CD4-positive, alpha-beta T cell treated with Interleukin-6 for 4 hours (primary cell): ENCODE results near the gene CCDC12.

Source experiments
- DNase-seq: peaks from one replicate; pipeline ENCODE4 v3.0.0-alpha.2; 2020; ENCODE audit warnings: mixed read lengths

The CCDC12 gene

DNA sequence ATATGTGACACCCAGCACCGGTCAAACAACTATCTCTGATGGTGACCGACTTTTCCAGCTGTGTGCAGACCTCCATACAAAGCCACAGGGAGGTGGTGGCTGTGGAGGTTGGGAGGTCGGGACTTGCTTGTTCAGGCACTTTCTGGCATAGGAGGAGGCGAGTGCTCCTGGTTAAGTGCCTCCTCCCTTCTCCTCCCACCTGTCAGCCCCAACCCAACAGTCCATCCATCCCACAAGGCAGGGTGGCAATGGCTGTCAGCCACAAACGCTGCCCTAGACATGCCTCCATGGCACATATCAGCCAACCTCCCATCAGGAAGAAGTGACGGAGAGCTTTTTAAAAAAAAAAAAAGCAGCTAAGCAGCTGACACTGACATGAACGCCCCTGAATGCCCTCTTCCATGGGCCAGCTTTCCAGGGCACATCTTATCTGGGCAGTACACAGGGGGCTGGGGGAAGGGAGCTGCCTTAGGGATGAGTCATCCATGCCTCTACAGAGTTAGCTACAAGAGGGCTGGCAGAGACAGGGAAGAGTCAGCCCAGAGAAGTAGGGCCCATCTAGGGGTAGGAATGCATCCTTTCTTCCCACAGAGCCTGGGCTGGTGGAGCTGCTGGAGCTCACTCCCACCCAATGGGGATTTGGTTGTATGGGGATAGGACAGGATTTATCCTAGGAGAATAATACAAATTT is 41.2 kb downstream of the CCDC12 start:
- DNase-seq = peak; percentile 22

DNA sequence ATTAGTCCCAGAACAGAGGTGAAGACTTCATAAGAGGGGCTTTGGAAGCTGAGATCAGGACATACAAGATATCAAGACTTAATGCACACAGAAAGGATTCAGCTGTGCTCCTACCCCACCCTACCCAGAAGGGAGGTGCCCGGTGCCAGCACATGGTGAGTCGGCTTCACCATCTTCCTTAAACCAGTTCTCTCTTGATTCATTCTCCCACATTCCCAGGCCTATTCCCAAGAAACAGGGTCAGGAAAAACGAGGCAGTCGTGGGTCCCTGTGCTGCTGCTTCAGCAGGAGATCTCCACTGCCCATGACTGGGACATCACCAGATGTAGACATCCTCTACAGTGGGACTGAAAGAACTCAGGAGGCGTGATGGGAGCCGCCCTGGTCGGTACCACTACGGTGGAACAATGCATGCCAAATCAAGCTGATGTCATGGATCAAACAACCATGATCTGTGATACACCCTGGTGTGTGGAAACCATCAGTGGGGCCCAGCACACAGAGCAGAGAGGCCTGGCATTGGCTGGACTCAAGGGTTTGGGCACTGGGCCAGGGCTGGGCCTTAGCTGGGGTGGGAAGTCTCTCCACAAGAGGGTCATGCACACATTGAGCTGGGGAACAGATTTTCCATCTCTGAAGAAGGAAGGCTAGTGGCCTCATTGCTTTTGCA is 41.9 kb downstream of the CCDC12 start:
- DNase-seq = no peak

DNA sequence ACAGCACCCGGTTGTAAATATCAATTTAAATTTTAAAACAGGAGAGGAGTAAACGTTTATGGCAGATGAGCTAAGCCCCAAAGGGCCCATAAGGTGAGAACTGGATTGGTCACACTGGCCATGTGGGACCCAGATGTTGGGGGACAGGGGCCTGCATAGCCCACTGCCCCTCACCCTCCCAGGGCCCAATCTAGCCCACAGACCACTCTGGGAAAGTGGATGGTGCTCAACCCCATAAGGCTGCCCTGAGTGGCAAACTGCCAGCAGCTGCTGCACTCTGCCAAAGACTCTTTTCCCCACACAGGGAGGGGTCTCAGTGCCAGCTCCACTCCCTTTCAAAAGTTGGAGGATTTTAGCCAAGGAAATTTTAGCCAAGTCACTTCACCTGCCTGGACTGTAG is 42.5 kb downstream of the CCDC12 start:
- DNase-seq = no peak

DNA sequence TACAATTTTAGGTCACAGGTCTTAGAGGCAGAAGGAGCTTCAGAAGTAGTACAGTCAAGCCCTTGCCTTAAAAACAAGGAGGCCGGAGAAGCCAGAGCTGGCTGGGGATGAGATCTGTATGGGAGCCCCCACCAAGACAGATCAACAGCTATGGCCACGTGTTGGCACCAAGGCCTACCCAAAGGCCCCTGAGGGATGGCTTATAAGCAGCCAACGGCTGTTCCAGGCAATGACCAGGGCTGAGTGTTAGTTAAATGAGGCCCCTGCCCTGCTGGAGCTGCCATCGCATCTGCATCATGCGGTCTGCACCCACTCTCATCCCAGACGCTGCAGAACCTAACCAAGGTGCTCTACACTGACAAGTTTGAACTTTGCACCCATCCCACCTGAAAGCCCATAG is 43.3 kb downstream of the CCDC12 start:
- DNase-seq = no peak

DNA sequence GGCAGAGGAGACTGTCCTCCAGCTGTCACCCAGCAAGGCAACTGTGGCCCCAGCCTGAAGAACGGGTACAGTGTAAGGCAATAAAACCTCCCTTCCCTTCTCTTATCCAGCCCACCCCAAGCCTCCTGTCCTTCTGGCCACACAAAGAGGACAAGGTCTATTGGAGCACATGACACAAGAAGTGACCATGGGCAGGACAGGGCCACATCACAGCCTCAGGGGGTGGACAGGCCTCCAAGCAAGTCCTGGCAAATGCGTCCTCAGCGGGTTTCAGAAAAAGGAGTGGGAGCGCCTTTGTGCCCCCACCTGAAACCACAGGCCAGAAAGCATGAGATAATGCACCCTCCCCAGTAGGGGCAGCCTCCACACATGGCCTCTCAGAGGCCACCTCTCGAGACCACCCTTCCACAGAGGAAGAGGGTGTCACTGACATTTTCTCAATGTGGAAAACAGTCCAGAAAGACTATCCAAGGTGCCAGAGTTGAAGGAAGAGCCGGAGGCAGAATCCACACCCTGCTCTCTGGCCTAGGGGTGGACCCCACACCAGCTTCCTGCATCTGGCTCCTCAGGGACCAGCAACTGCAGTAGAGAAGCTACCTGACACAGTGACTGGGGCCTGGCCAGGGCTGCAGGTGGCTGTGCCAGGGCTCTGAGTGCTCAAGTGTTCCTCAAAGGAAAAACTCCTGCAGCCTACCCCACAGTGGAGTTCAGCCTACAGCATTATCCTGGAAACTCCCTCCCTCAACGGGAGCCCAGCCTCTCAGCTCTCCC is 43.9 kb downstream of the CCDC12 start:
- DNase-seq = no peak

DNA sequence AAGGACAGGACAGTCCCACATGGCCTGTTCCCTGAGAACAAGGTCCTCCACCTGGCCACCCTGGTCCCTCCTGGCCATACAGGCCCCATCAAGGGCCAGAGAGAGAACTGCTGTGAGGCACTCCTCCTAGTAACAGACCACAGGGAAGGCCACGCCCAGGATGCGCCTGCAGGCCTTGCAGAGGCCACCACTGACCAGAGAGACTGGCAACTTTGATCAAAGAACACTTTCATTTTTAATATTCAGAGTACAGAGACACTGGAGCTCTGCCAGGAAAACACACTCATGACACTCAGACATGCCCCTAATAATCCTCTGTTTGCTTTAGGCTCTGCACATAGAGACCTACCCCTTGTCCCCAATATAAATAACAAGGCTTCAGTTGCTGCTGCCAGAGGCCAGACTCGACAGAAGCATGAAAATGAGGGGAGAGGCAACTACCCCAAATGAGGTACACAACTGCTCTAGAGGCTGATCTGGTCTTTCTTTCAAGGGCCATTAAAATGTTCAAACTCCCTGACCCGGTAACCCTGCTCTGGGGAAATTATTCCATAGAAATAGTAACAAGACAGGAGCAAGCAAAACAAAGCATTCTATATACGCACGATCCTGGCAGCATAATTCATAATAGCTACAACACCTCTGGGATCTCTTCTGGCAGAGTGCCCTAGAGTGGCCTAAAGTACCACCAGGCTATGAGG is 44.8 kb downstream of the CCDC12 start:
- no peak for DNase-seq

DNA sequence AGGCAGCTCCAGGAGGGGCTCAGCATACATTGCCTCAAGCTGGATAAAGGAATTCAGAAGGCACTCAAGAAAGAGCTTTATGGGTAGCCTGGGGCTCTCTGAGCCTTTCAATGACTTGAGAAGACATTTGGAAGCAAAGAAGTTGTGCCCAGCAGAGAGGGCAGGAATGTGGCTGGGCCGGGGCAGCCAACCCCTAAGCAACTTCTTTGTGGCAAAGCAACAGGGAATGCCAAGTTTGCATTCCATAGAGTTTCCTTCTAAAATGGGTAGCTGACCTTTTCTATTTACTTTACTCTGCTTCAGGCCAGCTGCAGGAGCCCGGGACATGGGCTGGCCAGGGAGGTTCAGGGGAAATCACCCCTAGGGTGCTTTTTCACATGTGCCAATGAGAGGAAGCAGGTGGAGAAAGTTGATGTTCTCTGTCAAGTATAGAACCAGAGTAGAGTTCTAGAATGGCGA is 45.6 kb downstream of the CCDC12 start:
- no peak for DNase-seq

DNA sequence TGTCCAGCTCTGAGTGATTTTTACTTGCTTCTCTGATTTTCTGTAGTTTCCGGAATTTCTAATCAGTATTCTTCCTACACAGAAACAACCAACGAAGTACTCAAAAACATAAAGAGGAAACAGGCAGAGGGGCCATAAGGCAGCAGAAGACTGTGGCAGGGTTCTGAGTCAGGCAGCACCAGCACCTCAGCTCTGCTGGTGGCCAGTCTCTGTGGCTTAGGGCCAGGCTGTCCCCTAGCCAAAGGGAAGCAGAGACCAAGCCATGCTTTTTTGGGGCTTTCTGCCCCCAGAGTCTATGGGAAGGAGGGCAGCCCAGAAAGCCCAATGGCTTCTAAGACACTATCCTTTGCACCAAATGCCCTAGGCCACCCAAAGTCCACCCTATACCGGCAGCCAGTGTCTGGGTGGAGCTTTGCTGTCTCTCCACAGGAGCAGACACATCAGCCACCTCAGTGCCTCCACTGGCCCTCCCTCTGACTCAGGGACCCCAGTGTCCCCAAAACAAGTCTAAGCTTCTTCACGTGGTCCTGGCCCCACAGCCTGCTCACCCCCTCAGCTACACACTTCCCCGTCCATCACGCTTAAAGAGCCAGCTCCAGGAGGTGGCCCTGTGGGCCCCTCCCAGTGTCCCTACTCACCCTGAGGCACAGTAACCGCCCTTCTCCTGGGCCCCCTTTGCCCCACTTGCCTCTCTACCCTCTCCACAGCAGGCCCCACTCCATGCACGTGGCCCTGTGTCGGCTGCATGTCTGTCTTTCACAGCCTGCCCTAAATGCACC is 46.2 kb downstream of the CCDC12 start:
- no peak for DNase-seq

DNA sequence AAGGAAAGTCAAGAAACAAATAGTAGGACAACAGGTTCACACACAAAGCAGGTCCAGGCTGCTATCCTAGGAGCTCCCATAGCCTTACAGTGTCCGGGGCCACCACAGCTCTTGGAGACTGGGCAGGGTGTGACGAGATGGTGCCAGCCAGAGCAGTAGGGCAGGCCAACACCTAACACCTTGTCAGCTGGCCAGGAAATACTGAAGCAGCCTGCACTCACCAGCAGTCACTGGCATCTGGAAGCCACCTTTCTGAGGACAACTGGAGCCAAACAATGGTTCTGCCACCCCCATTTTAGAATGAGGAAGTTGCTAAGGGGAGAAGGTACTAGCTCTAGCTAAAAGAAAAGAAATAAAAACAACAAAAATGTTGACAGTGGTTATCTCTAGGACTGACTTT is 47.2 kb downstream of the CCDC12 start:
- DNase-seq = no peak

DNA sequence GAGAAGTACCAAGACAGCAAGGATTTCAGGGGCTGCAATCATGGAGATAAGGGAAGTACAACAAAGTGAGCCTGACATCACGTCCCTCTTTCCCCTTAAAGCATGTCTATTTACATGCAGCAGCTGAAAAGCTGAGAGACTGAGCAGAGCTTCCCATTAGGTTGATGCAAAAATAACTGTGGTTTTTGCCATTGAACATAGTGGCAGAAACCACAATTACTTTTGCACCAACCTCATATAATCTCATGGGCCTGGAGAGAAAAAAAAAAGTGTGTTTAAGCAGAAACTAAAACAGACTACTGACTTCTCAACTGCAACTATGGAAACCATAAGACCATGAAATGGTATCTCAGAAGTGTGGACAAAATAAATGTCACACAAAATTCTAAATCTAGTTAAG is 48.3 kb downstream of the CCDC12 start:
- DNase-seq = no peak

DNA sequence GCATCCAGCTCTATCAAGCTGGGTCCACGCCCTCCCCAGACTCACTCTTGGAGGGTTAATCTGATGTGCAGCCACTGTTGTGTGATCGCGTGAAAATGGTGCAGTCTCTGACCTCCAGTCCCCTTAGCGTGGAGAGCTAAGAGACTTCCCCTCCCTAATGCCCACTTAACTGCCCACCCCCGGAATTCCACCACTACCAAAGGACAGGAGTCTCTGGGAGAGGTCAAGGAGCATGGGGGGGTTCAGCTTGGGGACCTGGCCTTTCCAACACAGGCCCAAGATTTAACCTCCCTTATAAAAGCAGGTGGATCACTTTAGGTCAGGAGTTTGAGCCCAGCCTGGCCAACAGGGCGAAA is 48.8 kb downstream of the CCDC12 start:
- DNase-seq = no peak

DNA sequence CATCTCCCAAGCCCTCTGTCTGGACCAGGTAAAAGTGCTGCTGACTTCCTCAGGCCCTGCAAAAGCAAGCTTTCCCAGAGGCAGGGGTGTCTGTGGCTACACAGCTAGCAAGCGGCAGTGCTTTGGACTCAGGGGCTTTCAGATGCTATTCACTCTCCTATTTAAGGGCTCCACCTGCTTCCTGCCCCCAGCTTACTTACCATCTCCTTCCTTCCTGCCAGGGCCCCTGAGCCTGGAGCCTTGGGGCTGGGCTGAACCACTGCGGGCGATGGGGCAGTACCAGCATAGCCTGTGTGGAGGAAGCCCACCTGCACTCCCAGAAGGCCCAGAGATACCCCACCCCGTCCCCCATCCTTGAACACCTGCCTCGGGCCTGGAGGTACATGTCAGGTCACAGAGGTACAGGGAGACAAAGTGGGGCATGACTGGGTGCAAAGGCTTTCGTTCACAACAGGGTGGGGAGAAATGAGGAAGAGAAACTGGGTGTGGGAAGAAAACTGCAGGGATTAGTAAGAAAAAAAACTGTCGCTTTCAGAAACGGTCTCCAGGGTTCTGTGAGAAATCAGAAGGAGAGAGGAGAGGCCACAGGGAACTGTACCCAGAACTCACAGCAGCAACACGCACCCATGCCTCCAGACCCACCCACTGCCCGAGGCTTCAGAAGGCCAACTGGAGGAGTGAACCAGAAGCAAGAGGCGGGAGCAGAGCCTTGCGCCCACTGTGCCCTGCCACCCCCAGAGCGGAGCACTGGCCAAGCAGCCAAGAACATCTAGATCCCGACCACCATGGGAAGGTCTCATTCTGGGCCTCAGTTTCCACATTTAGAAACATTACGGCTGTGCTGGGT is 49.5 kb downstream of the CCDC12 start:
- DNase-seq = peak; percentile 39

DNA sequence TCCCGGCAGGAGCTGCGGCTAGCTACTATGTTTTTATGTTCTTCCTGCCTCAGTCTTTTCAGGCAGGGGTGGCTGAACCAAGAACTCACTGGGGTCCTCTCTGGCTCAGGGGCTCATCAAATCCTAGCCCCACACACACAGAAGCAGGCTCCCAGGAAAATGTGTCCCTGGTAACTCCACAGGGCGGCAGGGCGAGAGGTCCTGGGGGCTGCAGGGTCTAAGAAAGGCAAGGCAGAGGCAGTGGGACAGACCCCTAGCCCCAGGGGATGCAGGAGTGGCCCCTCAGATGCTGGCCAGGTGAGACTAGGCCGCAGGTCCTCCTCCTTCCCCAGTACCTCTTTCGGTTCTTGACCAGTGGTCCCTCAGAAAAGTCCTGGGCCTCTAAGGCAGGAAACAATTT is 50.1 kb downstream of the CCDC12 start:
- no peak for DNase-seq

DNA sequence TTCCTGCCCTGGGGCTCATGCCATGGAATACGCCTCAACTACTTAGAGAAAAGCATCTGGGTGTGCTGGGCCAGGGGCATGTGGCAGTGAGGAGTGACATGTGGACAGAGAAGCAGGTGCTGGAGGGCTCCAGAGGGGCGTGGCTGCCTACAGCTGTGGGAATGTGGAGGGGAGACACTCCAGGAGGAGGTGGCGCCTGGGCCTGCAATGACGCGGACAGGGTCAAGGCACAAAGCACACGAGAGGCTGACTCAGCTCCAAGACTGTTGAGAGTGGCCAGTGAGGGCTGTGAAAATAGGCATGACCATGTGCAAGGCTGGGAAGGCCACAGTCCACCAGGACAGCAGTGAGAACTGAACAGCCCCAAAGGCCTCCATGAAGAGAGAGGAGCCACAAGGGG is 50.5 kb downstream of the CCDC12 start:
- DNase-seq = no peak

DNA sequence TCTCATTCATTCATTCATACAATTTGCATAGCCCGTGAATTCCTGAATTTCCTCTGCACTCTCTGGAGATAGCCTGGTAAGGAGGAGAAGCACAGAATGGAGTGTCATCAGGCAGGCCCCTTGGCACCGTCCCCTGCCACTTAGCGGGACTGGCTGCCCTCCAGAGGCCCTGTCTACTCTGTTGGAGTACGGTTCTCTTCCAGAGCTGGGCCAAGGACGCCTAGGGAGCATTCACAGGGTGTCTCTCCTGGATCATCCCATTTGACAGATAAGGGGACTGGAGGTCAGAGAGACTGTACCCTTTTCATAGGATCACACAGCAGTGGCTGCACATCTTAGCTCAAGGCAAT is 51.0 kb downstream of the CCDC12 start:
- DNase-seq = no peak

DNA sequence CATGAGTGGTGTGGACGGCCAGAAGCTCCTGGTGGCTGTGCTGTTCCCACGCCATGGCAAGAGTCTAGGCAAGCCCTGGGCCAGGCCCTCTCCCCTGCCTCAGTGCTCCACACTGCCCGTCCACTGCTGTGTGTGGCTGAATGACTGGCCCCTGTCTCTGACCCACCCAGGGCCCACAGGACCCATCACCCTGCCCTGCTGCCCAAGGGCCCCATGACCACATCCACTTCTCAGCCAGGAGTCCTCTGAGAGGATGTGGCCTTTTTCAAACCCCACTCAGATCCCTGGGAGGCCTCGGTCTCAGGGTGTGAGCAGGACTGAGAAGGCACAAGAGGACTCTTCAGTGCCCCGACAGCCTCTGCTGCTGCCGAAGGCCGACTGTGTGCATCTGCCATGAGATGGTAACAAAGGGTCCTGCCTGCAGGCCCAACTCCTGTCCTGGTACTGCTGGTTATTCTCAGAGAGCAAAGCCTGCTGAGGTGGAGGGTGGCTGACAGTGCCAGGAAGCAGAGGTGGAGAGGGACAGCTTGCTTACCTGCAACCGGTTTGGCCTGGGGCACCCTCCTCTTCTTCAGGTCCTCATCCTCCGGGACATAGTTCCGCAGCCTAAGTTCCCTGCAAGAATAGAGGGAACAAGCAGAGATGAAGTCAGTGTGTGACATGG is 51.5 kb downstream of the CCDC12 start:
- DNase-seq = no peak

DNA sequence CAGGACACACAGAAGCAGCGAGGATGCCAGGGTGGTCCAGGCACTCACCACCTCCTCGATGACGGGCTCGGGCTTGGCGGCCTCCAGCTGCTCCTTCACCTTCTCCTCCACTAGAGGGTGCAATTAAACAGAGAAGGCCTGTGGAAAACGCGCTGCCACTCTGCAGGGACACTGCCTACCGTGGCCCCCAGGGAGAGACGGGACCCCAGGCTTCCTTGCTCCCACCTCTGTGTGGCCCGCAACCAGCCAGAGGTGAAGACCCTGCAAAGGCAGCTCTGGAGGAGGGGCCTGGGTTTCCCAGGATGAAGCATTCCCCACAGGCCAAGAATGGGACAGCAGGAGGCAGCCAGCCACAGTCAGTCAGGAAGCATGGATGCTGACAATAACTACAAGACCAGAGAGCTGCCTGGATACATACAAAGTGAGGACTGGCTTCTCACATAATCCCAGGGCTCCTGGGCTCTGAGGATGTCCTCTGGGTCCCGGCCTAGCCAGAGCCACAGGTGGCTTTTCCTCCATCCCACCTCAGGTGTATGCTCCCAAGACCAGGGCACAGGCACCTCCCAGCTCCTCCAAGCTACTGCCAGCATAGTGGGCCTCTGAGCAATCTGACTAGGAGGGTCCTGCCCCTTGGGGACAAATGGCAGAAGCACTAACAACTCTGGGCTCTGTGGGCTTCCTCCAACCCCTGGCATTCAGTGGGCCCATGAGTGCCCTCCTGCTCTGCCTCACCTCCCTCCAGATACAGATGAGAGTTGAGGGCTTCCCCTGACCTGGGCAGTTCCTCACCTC is 52.8 kb downstream of the CCDC12 start:
- DNase-seq = peak; percentile 36

DNA sequence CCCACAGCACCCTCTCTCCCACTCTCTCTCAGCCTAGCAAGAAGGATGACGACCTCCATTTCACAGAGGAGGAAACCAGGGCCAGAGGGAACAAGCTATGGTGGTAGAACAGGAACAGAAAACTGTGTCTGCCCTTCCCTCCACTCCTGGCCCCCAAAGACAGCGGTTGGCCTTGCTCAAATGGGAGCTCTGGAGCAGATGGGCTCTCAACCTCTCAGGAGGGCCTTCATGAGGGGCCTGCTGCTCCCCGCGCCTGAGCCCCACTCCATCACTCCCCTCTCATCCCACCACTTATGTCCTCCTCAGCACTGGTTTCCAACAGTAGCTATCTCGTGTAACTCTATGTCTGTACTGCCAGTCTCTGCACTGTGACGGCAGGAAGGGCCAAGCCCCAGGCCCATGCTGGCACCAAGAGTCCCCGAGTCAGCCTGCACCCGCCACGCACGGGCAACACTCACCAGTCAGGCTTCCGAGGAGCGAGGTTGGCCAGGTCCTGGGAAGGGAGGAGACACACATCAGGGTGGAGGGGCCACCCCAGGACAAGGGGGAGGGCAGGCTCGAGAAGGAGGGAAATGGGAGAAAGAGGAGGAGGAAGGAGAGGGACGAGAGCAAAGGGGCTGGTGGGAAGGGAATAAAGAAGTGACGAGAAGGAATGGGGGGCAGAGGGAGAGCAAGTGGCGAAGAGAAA is 53.5 kb downstream of the CCDC12 start:
- no peak for DNase-seq

DNA sequence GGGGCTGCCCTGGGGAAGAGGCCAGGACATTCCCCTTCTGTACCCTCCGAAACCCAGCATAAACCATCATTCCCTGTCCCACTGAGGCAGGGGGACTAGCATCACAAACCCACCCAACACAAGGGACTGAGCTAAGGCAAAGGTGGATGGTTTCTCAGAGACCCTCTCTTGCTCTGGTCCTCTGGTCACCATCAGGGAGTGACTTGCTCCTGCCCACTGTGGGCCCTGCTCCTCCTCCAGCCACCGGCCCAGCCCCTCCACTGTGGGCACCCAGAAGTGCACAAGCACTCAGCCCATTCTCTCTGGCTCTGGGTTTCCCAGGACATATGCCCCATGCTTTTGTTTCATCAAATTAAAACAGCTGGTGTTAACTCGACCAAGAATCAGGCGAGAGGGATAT is 54.1 kb downstream of the CCDC12 start:
- DNase-seq = no peak

DNA sequence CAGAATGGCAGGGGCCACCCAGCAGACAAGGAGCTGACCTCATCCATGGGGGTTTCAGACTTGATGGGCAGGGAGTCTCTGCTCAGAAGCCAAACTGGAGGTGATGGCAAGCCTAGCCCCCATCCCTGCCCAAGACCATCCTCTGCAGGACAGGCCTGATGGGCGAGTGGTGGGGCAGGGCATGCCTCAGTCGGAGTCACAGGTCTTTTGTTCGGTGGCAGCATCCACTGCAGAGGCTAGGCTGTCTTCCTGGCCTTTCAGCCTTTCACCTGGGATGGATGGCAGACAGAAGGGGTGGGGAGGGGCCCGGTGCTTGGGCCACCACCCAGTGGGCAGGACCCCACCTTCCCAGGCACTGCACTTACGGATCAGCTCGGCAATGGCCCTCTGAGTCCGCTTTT is 54.7 kb downstream of the CCDC12 start:
- DNase-seq = no peak
